HG02870 (cell line): ENCODE data around the gene IKZF5.
A peak's percentile ranks its signal among the peaks of the same experiment; 100 is the strongest.

Experiments used
- ATAC-seq: cut with Tn5 transposase; IDR thresholded peaks from one replicate; pipeline ENCODE4 v1.9.1; 2021; ENCODE audit warnings: mild to moderate bottlenecking, moderate library complexity; ENCODE audit not compliant: unreplicated experiment

The IKZF5 gene

DNA sequence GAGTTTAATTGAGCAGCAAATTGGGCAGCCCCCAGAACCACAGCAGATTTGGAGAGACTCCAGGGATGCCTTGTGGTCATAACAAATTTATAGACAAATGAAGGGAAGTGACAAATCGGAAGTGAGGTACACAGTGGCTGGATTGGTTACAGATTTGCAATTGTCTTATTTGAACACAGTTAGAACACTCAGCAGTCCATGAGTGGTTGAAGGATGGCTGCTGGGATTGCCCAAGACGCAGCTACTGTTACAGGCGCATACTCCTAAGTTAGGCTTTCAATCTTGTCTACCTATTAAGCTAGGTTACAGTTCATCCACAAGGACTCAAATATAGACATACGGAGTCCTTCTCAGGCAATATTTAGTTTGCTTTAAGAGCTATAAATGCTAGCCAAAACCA is 7.6 kb upstream of the IKZF5 start:
- no peak for ATAC-seq

DNA sequence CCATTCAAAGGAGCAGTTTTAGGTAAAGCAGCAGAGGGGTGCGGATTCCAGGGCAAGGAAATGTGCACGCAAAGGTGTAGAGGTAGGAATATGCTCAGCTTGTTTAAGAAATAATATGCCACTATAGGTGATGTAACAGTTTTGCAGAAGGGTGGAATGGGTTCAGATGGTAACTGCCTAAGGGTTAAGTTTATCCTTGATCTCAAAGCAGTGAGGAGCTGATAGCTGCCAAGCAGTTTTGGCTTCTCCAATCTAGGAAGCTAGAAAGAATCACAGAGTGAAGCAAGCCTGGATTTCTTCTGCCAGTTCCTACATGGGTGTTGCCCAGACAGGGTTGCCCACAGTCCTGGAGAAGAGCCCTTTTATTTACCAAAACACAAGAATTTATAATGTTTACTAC is 6.2 kb upstream of the IKZF5 start:
- no peak for ATAC-seq

DNA sequence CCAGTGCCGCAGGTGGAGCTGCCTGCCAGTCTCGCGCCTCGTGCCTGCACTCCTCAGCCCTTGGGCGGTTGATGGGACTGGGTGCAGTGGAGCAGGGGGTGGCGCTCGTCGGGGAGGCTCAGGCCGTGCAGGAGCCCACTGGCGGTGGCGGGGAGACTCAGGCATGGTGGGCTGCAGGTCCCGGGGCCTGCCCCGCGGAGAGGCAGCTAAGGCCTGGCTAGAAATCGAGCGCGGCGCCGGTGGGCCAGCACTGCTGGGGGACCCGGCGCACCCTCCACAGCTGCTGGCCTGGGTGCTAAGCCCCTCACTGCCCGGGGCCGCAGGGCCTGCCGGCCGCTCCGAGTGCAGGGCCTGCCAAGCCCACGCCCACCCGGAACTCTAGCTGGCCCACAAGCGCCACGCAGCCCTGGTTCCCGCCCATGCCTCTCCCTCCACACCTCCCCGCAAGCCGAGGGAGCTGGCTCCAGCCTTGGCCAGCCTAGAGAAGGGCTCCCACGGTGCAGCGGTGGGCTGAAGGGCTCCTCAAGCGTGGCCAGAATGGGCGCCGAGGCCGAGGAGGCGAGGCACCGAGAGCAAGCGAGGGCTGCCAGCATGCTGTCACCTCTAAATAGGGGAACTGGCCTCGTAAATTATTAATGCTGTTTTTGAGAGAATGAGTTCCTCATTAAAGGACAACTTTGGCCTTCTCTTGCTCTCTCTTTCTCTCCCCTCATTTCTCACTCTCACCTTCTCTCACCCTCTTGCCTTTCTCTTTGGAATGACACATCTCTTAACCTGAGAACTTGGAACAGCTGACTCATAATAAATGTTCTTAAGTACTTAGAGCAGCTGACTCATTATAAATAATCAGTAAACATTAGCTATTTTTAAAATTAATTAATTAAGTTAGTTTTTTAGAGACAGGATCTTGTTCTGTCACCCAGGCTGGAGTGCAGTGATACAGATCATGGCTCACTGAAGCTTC is 5.1 kb upstream of the IKZF5 start:
- ATAC-seq = no peak

DNA sequence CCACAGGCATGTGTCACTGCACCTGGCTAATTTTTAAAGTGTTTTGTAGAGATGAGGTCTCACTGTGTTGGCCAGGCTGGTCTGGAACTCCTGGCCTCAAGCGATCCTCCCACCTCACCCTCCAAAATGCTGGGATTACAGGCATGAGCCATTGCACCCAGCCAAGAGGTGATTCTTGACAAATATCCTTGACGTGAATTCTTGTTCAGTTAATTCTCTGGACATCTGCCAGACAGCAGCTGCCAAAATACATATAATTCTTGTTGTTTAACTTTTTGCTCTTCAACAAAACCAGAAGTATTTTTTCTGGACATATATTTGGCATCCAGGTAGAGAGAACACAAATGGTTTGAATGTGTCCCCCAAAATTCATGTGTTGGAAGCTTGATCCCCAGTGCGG is 3.4 kb upstream of the IKZF5 start:
- ATAC-seq = no peak

DNA sequence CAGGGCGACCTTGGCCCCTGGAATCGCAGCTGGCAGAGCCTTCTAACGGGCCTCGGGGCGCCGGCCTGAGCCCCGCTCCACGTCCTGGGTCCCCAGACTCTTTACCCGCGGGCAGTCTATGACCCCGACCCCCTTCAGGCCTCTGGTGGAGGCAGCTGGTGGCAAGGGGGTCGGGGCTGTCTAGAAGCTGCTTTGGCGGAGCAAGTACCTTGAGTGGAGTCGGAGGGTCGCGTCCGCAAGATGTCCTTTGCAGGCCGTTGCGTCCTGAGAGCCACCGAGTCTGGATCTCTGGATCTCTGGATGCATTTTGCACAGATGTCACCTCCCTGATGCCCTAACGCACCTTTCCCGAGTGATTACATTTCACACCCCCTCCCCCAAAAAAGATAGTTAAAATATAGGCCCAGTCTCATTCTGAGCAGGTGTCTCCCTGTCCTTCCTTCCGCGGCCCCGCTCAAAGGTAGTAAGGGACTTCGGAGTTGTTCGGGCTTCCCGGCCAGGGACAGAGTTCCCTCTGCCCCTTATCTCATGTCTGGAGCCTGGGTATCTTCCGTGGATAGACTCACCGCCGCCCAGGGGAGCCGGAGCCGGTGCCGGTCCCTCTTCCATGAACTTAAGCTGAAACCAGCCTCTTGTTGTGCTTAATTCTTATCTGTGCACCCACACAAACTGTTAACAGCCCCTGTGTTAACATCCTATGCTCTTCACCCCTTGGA is 668 bp upstream of the IKZF5 start:
- peak; percentile 18 for ATAC-seq

DNA sequence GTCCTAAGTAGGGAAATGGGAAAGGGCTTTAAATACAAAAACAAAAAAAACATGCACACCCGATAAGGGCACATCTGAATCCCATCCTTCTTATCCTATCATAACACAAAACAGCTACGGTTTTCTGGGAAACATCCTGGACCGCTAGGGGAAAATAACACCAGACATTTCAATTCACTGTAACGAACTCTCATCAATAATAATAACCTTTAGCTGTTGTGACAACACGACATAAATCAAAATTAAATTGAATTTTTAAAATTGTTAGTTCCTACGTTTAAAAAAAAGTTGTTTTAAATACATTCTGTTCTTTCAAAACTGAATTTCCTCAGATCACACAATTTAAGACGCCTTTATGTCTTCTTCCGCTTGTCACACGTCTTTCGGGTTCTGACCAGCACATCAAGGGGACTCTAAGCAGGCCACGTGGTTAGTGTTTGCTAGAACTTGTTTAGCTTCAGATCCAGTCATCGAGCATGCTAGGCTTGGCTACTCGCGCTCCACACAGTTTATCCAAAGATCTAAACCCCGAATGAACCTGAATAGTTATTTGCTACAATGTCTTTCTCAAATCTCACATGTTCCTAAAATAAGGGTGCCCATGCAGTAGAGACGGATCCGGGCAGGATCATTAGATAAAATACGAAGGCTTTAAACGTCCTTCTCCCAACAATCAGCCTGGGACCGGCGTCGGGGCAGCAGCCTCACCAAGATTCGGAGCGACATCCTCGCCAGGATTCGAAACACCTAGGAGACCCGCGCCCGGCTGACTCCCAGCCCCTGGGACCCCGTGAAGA is 839 bp downstream of the IKZF5 start:
- peak; percentile 36 for ATAC-seq

DNA sequence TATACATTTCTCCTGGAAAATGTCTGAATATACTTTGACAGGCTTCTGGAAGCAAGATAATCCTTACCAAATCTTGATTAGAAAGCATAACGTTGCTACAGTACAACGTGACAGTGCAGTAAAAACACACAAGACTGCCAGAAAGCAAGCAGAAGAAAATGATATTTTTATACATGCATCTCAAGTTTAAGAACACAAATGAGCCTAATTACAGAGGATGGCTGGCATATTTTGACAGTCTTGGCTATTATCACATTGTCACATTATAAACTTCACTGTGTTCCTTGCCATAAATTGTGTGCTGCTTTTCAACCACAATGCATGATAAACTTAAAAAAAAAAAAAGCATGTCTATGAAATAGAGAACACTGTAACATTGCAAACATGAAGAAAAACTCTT is 4.3 kb downstream of the IKZF5 start:
- ATAC-seq = no peak

DNA sequence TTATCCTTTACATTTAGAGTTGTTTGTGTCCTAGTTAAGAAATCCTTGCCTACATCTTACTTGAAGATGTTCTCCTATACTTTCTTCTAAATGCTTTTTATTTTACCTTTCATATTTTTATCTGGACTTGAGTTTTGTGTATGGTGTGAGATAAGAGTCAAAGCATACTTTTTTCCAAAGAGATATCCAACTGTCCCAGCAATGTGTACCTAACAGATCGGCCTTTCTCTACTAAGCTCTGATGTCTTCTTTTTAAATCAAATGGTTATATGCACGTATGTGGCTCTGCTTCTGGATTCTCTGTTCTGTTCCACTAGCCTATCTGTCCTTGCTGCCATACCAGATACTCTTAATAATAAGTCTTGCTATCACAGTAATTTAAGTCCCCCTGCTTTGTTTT is 7.2 kb downstream of the IKZF5 start:
- no peak for ATAC-seq

DNA sequence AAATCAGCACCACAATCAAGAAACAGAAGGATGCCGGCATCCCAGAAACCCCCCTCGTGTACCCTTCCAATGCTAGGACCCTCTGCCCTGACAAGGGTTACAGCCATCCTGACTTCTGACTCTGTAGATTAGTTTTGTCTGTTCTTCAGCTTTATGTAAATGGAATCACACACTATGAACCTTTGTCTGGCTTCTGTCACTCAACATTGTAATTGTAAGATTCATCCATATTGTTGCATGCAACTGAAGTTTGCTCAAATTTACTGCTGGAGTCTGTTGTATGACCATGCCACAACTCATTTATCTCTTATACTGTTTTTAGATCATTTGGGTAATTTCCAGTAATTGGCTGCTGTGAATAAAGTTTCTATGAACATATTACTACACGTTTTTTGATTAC is 8.4 kb downstream of the IKZF5 start:
- ATAC-seq = no peak

DNA sequence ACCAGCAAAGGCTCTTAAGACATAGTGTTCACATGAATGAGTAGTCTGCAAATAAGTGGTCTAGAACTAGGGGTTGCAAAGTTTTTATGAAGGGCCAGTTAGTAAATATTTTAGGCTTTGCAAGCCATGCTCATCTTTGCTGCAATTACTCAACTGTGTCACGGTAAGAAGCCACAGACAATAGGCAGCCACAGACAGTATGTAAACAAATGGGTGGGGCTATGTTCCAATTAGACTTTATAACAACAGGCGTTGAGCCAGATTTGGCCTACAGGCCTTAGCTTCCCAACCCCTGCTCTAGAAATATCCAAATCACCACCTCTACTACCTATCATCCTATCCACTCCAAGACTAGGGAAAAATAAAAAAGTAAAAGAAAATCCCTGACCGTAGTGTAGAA is 9.2 kb downstream of the IKZF5 start:
- ATAC-seq = no peak

DNA sequence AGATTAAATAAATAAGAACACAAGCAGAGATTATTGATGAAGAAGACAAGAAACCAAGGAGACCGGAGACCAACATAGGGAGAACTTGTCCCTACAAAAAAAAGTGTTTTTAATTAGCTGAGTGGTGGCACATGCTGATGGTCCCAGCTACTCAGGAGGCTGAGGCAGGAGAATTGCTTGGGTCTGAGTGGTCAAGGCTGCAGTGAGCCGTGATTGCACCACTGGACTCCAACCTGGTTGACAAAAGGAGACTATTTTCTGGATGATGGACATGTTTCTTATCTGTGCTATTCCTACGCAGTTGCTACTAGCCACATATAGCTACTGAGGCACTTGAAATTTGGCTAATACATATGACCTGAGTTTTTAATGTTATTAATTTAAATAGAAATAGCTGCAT is 9.7 kb downstream of the IKZF5 start:
- ATAC-seq = no peak

DNA sequence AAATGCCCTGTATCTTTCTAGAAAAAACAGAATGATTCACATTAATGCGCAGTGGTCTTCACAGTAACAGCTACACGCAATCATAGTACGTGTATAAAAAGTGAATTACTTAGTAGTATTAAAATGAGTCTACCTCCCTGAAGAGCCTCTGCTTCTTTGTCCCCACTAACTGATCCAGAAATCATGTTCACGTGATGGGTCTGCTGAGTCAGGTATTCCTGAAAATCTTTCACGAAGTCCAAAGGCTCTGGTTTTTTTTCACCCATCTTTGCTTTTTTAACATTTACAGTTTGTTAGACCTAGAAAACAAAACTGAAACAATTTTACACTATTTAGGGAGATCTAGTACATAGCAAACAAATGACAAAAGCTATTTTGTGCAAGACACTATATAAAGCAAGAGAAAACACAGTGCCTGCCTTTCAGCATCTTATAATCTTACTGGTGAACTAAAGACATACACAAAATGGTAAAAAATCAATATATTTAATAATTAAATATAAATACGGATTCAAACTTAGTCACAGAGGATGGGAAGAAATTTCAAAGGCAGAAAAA is 10.2 kb downstream of the IKZF5 start:
- ATAC-seq = no peak

DNA sequence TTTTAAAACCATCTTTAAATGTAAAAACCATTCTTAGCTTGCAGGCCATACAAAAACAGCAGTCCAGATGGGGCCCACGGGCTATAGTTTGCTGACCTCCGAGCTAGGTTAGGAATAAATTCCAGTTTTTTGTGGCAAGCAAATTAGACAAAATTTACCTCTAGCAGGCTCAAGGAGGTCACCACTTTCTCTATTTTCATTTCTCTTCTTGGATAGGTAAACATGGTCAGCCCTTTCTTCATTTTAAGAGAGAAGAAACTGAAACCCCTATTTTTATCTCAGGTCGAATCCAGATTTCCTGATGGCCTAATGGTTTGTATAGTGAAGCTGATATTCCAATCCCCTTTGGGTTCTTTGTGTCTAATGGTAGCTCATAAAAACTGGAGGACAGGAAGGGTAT is 10.7 kb downstream of the IKZF5 start:
- peak; percentile 57 for ATAC-seq

DNA sequence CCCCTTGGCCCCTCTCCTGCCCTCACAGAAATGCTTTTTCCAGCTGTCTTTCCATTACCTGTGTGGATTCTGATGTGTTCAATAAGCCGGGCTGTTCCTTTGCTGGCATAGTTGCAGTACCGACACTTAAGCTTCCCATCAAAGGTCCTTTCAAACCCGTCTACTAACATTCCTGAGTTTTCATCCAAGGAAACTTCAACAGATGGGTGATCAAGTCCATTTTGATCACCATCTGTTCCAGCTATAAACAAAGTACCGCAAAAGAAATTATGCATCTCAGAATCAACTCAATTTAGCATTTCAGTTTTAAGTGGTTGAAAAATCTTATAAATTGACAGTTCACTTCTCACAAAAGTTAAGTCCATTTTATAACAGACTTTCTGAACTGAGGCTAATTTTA is 12.7 kb downstream of the IKZF5 start:
- ATAC-seq = no peak

DNA sequence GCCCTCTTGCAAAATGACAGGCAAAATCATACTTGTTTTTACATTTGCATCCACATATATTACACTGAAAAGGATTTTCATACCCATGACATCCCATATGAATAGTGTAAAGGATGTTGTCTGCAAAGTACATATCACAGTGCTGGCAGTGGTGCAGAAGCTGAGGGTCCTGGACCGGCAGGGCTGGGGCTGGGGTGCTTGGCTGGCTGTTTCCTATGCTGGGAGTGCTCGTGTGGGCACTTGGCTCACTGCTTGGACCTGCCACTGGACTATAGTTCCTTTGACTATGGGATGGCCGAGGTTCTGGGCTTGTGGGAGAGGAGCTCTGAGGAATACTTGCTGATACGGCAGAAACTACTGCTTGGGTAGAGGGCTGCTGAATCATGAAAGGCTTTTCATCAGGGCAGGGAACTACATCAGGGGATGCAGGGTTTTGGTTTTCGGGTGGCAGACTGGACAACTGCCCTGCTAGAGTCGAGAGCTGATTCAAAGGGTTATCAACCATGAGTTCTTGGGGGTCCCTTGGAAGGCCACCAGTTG is 14.7 kb downstream of the IKZF5 start:
- no peak for ATAC-seq

DNA sequence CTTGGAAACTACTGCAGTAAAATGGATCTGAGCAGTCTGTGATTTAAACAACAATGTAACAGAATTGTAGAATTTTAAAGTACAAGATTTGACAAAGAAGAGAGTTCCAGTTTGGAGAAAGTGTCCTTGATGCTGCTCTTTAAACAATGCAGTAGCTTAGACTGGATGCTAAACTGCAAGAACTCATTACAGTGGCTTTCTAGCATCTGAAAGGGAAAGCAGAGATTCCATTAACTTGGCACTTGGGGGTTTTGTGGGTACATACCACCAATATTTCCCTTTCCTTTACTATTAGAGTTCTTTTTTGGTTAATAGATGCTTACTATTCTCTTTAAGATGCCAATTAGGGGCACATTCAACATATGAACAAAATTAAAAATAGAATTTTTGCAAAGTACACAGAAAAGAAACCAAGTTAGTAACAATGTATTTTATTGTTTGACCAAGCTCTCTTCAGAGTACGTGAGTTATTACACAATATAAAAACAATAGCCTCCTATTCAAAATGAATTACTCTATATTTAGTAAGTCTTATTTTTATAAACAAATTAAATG is 16.5 kb downstream of the IKZF5 start:
- ATAC-seq = no peak

DNA sequence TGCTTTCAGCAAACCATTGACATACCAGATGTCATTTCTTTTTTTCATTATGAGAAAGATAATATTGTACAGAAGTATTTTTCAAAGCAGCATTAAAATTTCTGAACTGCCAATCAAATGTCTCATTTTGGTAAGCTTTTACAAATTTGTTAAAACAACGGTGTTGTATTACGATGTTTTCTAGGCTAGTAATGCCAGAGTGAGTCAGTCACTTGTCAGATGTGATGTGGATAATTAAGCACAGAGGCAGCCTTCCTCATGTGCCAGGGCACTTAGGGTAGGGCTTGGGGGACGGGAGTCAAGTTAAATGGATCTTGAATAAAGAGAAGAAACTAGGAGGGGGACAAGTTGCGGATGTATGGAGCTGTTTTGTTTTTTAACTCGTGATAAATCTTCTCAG is 18.3 kb downstream of the IKZF5 start:
- no peak for ATAC-seq

DNA sequence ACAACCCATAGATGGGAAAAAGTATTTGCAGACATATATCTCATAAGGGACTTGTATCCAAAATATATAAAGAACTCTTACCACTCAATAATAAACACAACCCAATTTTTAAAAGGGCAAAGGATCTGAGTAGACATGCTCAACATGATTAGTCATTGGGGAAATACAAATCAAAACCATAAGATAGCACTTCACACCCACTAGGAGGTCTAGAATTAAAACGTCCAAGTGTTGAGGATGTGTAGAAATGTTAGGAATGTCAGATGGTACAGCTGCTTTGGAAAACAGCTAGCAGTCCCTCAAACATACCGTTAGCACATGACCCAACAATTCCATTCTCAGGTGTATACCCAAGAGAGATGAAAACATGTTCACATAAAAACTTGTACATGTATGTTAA is 20.1 kb downstream of the IKZF5 start:
- ATAC-seq = no peak

DNA sequence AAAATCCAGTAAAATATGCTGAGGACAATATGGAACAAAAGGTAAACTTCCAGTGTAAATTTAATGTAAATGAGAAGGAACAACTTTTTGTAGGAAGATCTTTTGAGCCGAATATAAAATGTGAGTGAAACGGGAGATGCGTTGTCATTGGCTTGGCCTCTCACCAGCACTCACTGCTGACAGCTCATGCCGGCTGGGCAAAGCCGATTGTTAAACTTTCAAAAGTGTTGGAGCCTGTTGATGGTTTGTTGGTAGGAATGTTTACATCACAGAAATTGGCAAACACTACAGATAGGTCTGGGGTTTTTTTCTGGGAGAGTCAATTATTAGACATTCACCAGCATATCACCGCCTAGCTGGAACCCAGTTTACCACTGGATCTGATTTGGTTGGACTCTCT is 22.3 kb downstream of the IKZF5 start:
- ATAC-seq = no peak

DNA sequence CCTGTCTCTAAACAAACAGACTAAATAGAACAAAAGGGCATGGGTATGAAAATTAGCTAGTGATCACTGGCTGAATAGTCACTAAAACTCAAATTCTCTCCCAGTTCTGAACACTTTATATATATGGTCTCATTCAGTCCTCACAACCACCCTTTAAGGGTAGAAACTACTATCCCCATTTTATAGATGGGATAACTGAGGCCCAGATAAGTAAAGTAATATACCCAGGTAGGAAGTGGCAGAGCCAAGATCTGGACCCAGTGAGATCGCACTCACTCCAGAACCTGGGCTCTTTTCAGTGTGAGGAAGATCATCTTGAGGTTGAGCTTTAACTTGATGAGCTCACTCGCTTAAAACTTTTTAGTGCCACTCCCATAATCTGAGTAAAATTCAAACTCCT is 23.9 kb downstream of the IKZF5 start:
- ATAC-seq = no peak

DNA sequence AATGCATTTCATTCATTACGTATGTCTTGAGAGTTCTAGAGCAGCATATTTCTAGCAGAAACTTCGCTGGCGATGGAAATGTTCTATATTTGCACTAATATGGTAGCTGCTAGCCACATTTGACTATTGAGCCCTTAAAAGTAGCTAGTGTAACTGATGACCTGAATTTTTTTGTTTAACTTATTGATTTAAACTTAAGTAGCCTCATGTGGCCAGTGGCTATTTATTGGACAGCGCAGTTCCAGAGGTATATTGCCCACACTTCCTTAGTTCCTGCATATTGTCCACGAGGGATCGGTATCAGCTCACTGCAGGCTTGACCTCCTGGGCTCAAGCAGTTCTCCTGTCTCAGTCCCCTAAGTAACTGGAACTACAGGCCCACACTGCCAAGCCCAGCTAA is 24.7 kb downstream of the IKZF5 start:
- ATAC-seq = no peak
